Smooth muscle cell (in vitro differentiated cells): ENCODE data around the gene CAPN2. TPM values are rescaled to one million over a fixed set of nuclear protein-coding genes. Genes with fewer than 3 reads are reported as not detected.

Experiments used
- DNase-seq: peaks from one replicate; lab custom pipeline; 2025; ENCODE audit not compliant: unreplicated experiment; lab: John Stamatoyannopoulos, UW
- H2AFZ ChIP-seq: fragments of 200-600 bp; sonication (generic); 2 replicates; pipeline ENCODE4 v1.6.0; 2016; ENCODE audit warnings: antibody characterized with exemption, low read depth, mild to moderate bottlenecking
- H3F3A ChIP-seq: fragments of 200-600 bp; sonication (generic); 2 replicates; pipeline ENCODE4 v1.6.0; 2017; ENCODE audit warnings: antibody characterized with exemption, low read depth
- H3K27ac ChIP-seq: fragments of 200-600 bp; sonication (generic); 2 replicates; pipeline ENCODE4 v1.5.1; 2016; ENCODE audit warnings: low read depth, mild to moderate bottlenecking
- H3K27me3 ChIP-seq: fragments of 200-600 bp; sonication (generic); 2 replicates; pipeline ENCODE4 v1.6.1; 2016; ENCODE audit warnings: low read depth, mild to moderate bottlenecking
- H3K36me3 ChIP-seq: fragments of 200-600 bp; sonication (generic); 2 replicates; pipeline ENCODE4 v1.5.1; 2016; ENCODE audit warnings: low read depth
- H3K4me1 ChIP-seq: fragments of 200-600 bp; sonication (generic); 2 replicates; pipeline ENCODE4 v1.5.1; 2016; ENCODE audit warnings: low read depth
- H3K4me2 ChIP-seq: fragments of 200-600 bp; sonication (generic); 2 replicates; pipeline ENCODE4 v1.6.0; 2016; ENCODE audit warnings: mild to moderate bottlenecking
- H3K4me3 ChIP-seq: fragments of 200-600 bp; sonication (generic); 2 replicates; pipeline ENCODE4 v1.5.1; 2016; ENCODE audit warnings: mild to moderate bottlenecking
- H3K79me2 ChIP-seq: fragments of 200-600 bp; sonication (generic); 2 replicates; pipeline ENCODE4 v1.6.0; 2016; ENCODE audit warnings: low read depth, mild to moderate bottlenecking
- H3K9ac ChIP-seq: fragments of 200-600 bp; sonication (generic); 2 replicates; pipeline ENCODE4 v1.6.0; 2016; ENCODE audit warnings: low read depth
- H3K9me3 ChIP-seq: fragments of 200-600 bp; sonication (generic); replicated peaks from 2 replicates; pipeline ENCODE4 v1.5.1; 2016; ENCODE audit warnings: low read depth
- H4K20me1 ChIP-seq: fragments of 200-600 bp; sonication (generic); 2 replicates; pipeline ENCODE4 v1.6.0; 2016; ENCODE audit warnings: low read depth
- WGBS: methylation state at CpG from one replicate; pipeline ENCODE4 v1.1.7; 2016; ENCODE audit warnings: low lambda C conversion rate; 5-methylcytosine and 5-hydroxymethylcytosine counted together
- polyA plus RNA-seq: library from polyadenylated mRNA; unstranded; fragments of >200 nt; fragmentation: Nextera tagmentation; extraction: Ambion mirVana; gene quantifications from 2 replicates; pipeline ENCODE4 v1.2.1, GENCODE V29; 2016
- total RNA-seq: library from RNA; depleted of rRNA; stranded (reverse); fragments of >200 nt; gene quantifications from 2 replicates; pipeline ENCODE4 v1.2.3, GENCODE V29; 2014
- TF ChIP-seq, protein P1 (sequence below): fragments of 200-600 bp; sonication (generic); IDR thresholded peaks from 2 replicates; pipeline ENCODE4 v1.5.1; 2017; ENCODE audit warnings: borderline replicate concordance, mild to moderate bottlenecking, antibody characterized with exemption; ENCODE audit not compliant: insufficient read depth, poor library complexity, severe bottlenecking

The CAPN2 gene
- total and polyA plus RNA-seq, 2 experiments from 2014 or later: 182 to 229 TPM

DNA sequence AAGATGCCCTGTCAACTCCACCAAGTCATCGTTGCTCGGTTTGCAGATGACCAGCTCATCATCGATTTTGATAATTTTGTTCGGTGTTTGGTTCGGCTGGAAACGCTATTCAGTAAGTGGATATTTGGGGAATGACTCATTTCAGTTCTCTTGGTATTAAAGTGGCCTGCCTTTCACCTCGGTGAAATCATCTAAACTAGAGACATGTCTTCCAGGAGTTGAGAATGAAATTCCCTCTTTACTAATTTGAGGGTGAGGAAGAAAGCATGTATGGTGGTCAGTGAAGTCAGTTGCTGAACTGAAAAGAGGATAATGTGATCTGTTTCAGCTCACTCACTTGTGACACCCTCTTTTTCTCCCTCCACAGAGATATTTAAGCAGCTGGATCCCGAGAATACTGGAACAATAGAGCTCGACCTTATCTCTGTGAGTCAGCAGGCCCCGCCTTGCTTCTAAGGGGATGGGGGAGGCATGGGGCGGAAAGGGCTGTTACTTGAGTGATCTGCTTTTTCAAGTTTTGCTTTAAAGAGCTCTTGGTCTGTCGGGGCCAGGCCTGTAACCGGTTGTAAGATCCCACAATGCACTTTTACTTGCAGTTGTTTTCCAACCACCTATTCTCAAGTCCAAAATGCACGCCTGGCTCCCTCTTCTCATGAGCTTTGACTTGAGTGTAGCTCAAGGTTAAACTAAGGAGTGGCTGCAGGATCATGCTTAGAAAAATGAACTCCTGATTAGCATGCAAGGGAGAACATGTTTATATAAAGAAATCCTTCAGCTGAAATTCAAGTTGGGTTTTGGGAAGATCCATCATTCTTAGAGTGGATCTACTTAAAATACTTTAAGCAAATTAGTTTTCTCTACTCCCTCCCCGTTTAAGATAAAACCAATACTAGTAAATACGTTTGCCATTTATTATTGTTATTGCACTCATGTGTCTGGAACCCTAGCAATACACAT is 59.8 kb downstream of the CAPN2 start:
- Histone ChIP-seq H3K27me3 (no peaks in the 10 kb centered on the region), H2AFZ (no peak overlapping the region), H4K20me1 (peaks cover 11% of the 10 kb centered on the region), H3K9me3 (no peaks in the 10 kb centered on the region), H3K27ac (peak overlapping the region; percentile 93), H3K9ac (peak overlapping the region; percentile 70), H3K4me2 (peak overlapping the region; percentile 77), H3K79me2 (no peaks in the 10 kb centered on the region), H3K4me1 (peaks cover 13% of the 10 kb centered on the region), H3K4me3 (no peak overlapping the region), H3K36me3 (peaks cover 14% of the 10 kb centered on the region), H3F3A (peaks cover 37% of the 10 kb centered on the region)
- no peak for DNase-seq
- WGBS: 17% methylated on average over 16 of the region's 16 CpGs
- TF ChIP-seq, protein P1, sequence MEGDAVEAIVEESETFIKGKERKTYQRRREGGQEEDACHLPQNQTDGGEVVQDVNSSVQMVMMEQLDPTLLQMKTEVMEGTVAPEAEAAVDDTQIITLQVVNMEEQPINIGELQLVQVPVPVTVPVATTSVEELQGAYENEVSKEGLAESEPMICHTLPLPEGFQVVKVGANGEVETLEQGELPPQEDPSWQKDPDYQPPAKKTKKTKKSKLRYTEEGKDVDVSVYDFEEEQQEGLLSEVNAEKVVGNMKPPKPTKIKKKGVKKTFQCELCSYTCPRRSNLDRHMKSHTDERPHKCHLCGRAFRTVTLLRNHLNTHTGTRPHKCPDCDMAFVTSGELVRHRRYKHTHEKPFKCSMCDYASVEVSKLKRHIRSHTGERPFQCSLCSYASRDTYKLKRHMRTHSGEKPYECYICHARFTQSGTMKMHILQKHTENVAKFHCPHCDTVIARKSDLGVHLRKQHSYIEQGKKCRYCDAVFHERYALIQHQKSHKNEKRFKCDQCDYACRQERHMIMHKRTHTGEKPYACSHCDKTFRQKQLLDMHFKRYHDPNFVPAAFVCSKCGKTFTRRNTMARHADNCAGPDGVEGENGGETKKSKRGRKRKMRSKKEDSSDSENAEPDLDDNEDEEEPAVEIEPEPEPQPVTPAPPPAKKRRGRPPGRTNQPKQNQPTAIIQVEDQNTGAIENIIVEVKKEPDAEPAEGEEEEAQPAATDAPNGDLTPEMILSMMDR: no peak

DNA sequence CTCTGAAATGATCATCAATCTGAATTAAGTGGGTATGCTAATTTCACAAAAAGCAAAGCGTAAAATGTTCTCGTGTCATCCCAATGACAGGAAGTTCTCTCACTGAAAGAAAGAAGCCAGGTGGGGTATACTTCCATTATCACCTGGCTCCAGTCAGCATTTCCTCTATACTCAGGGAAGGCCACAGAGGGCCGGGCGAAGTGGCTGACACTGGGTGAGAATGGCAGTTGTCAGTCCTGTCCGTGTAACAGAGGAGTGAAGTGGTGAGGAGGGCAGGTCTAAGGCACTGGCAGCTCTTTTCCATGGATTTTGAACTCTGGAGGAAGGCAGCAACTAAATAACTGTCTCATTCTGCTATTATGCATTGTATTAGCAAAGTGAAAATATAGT is 60.4 kb downstream of the CAPN2 start:
- Histone ChIP-seq H3K4me1 (peaks cover 13% of the 10 kb centered on the region), H3K4me2 (peak overlapping the region; percentile 77), H2AFZ (no peak overlapping the region), H3K27me3 (no peaks in the 10 kb centered on the region), H3K27ac (peak overlapping the region; percentile 93), H4K20me1 (peaks cover 11% of the 10 kb centered on the region), H3K9ac (no peak overlapping the region), H3K9me3 (no peaks in the 10 kb centered on the region), H3K4me3 (no peak overlapping the region), H3F3A (peaks cover 37% of the 10 kb centered on the region), H3K36me3 (peaks cover 14% of the 10 kb centered on the region), H3K79me2 (no peaks in the 10 kb centered on the region)
- DNase-seq: no peak
- TF ChIP-seq, protein P1: no peak
- WGBS: 85% methylated on average over 5 of the region's 5 CpGs

DNA sequence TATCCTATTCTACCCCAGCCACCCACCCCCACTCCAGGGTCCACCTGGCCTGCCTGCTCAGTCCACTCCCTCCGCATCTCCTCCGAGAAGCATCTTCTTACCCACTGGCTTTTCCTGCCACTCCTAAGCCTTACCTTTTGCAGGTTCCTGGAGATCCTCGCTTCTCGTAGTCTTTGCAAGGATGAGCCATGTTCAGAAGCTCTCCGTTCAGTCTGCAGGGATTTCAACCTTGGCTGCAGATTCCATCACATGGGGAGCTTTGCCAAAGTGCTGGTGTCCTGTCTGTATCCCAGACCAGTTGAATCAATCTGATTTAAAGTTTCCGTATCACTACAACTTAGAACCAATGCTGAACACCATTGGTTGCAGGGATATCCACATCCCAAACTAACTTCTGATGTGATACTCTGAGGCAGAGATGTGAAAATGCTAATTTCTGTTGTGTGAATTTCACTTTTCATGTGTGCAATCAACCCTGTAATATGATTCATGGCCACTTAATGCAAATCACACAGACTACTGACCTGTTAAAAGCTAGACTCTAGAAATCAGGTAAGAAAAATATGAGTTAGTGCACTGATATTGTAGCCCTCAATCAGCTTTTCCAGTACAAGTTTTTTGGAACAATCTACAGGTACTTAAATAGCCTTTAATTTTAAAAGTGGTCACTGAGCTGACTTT is 61.9 kb downstream of the CAPN2 start:
- 96% methylated on average over 6 of the region's 6 CpGs for WGBS
- Histone ChIP-seq H3K9ac (no peak overlapping the region), H4K20me1 (peaks cover 11% of the 10 kb centered on the region), H3F3A (peaks cover 32% of the 10 kb centered on the region), H3K27ac (peak overlapping the region; percentile 79), H2AFZ (no peak overlapping the region), H3K4me2 (no peak overlapping the region), H3K79me2 (no peaks in the 10 kb centered on the region), H3K9me3 (no peaks in the 10 kb centered on the region), H3K4me1 (peaks cover 13% of the 10 kb centered on the region), H3K36me3 (peaks cover 18% of the 10 kb centered on the region), H3K27me3 (no peaks in the 10 kb centered on the region), H3K4me3 (no peak overlapping the region)
- DNase-seq: no peak
- TF ChIP-seq, protein P1: no peak
